GM23338 (cell line): ENCODE measurements around the gene UGT1A10. TPM values are rescaled to one million over a fixed set of nuclear protein-coding genes. Genes with fewer than 3 reads are reported as not detected.

Experiments used
- ATAC-seq: fragments of 200-7000 bp; cut with Tn5 transposase; 3 replicates; pipeline ENCODE4 v1.9.1; 2020
- DNase-seq: peaks from one replicate; pipeline ENCODE4 v3.0.0-alpha.2; 2015; ENCODE audit warnings: low spot score
- H2AFZ ChIP-seq: fragments of 200-600 bp; sonication (generic); 2 replicates; pipeline ENCODE4 v1.8.0; 2016; ENCODE audit warnings: antibody characterized with exemption, mild to moderate bottlenecking, moderate library complexity
- H3F3A ChIP-seq: fragments of 200-600 bp; sonication (generic); replicated peaks from 2 replicates; pipeline ENCODE4 v1.8.0; 2017; ENCODE audit warnings: antibody characterized with exemption, mixed run types, low read depth
- H3K27ac ChIP-seq: fragments of 200-600 bp; sonication (generic); 2 replicates; pipeline ENCODE4 v1.6.1; 2016; ENCODE audit warnings: low read depth
- H3K27me3 ChIP-seq: fragments of 200-600 bp; sonication (generic); 2 replicates; pipeline ENCODE4 v1.8.0; 2016; ENCODE audit warnings: mild to moderate bottlenecking, mixed run types, moderate library complexity; ENCODE audit not compliant: insufficient read depth
- H3K36me3 ChIP-seq: fragments of 200-600 bp; sonication (generic); 2 replicates; pipeline ENCODE4 v1.8.0; 2016; ENCODE audit warnings: mild to moderate bottlenecking; ENCODE audit not compliant: insufficient read depth
- H3K4me1 ChIP-seq: fragments of 200-600 bp; sonication (generic); 2 replicates; pipeline ENCODE4 v1.8.0; 2016; ENCODE audit warnings: mild to moderate bottlenecking, moderate library complexity; ENCODE audit not compliant: insufficient read depth
- H3K4me2 ChIP-seq: fragments of 200-600 bp; sonication (generic); 2 replicates; pipeline ENCODE4 v1.7.1; 2017; ENCODE audit warnings: mixed run types
- H3K4me3 ChIP-seq: fragments of 200-600 bp; sonication (generic); 2 replicates; pipeline ENCODE4 v1.6.1; 2016; ENCODE audit warnings: mixed run types
- H3K79me2 ChIP-seq: fragments of 200-600 bp; sonication (generic); replicated peaks from 2 replicates; pipeline ENCODE4 v1.8.0; 2017; ENCODE audit warnings: mild to moderate bottlenecking; ENCODE audit not compliant: insufficient read depth
- H3K9me2 ChIP-seq: fragments of 200-600 bp; sonication (generic); 2 replicates; pipeline ENCODE4 v1.8.0; 2017; ENCODE audit not compliant: insufficient read depth
- H4K20me1 ChIP-seq: fragments of 200-600 bp; sonication (generic); replicated peaks from 2 replicates; pipeline ENCODE4 v1.8.0; 2017; ENCODE audit warnings: mild to moderate bottlenecking; ENCODE audit not compliant: insufficient read depth
- H3K27ac Mint-ChIP-seq: 2 replicates; pipeline ENCODE4 v1.8.0; 2020; ENCODE audit warnings: inconsistent platforms, mild to moderate bottlenecking, moderate library complexity, mixed read lengths
- H3K27me3 Mint-ChIP-seq: 3 replicates; pipeline ENCODE4 v1.8.0; 2022; ENCODE audit warnings: low read depth, mild to moderate bottlenecking, moderate library complexity, mixed read lengths, inconsistent platforms; ENCODE audit not compliant: insufficient read depth, poor library complexity
- H3K36me3 Mint-ChIP-seq: 3 replicates; pipeline ENCODE4 v1.8.0; 2021; ENCODE audit warnings: low read depth, mild to moderate bottlenecking, inconsistent platforms, moderate library complexity, mixed read lengths
- H3K4me1 Mint-ChIP-seq: 3 replicates; pipeline ENCODE4 v1.8.0; 2020; ENCODE audit warnings: mild to moderate bottlenecking, inconsistent platforms, mixed read lengths
- H3K4me3 Mint-ChIP-seq: 3 replicates; pipeline ENCODE4 v1.8.0; 2021; ENCODE audit warnings: moderate library complexity, mild to moderate bottlenecking, inconsistent platforms, mixed read lengths
- H3K9me3 Mint-ChIP-seq: 3 replicates; pipeline ENCODE4 v1.8.0; 2020; ENCODE audit warnings: moderate library complexity, mild to moderate bottlenecking, inconsistent platforms, mixed read lengths
- ETS1 ChIP-seq: IDR thresholded peaks from 2 replicates; pipeline ENCODE4 v1.6.1; 2016; ENCODE audit warnings: antibody characterized with exemption
- JUNB ChIP-seq: IDR thresholded peaks from one replicate; pipeline ENCODE4 v1.6.1; 2016; ENCODE audit warnings: antibody characterized with exemption; ENCODE audit not compliant: unreplicated experiment
- POLR2AphosphoS5 ChIP-seq: IDR thresholded peaks from 2 replicates; pipeline ENCODE4 v1.6.1; 2016; ENCODE audit warnings: antibody characterized with exemption, low read depth
- STAT1 ChIP-seq: IDR thresholded peaks from one replicate; pipeline ENCODE4 v1.6.1; 2016; ENCODE audit warnings: antibody characterized with exemption; ENCODE audit not compliant: unreplicated experiment
- ZNF114 ChIP-seq: fragments of 250-450 bp; sonication (Bioruptor Pico); IDR thresholded peaks from 2 replicates; pipeline ENCODE4 v1.5.0; 2020; ENCODE audit warnings: mild to moderate bottlenecking, moderate library complexity
- ZNF331 ChIP-seq: fragments of 250-450 bp; sonication (Bioruptor Pico); IDR thresholded peaks from 2 replicates; pipeline ENCODE4 v1.5.0; 2020; ENCODE audit warnings: low read depth, mild to moderate bottlenecking, moderate library complexity
- ZNF462 ChIP-seq: fragments of 250-450 bp; sonication (Bioruptor Pico); IDR thresholded peaks from 2 replicates; pipeline ENCODE4 v1.5.0; 2020; ENCODE audit warnings: mild to moderate bottlenecking, moderate library complexity
- polyA plus RNA-seq: library from polyadenylated mRNA; unstranded; fragments of >200 nt; fragmentation: Nextera tagmentation; extraction: Ambion mirVana; gene quantifications from 2 replicates; pipeline ENCODE4 v1.2.1, GENCODE V29; 2016
- total RNA-seq: library from RNA; depleted of rRNA; stranded (reverse); fragments of >200 nt; shearing (Covaris generic); gene quantifications from 2 replicates; pipeline ENCODE4 v1.2.3, GENCODE V29; 2014

The UGT1A10 gene
- total and polyA plus RNA-seq, 2 experiments from 2014 or later, result not detected

DNA sequence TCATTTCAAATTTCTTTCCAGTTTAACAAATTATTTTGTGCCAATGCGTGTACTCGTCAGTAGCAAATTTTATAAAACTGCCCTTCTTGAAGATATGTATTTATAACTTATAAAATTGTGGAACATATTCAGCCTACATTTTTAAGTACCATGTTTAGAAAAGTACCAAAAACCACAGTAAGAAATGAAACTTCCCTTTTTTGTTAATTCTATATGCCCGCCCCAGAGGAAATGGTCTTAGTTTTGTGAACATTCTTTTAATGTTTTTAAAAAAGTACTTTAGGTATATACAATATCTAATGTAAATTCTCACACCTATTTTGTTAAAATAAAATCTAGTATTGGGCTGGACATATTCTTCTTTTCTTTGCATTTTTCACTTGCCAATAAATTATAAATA is 36.6 kb downstream of the UGT1A10 start (continued):
- TF ChIP-seq ZNF462 (no peak), POLR2AphosphoS5 (no peak), JUNB (no peak)

GRCh38 chr2:233673896-233674295 is 37.6 kb downstream of the UGT1A10 start:
- H3K36me3 Mint-ChIP-seq, result no peaks in the 10 kb centered on the region
- no peak overlapping the region for H2AFZ ChIP-seq
- no peaks in the 10 kb centered on the region for H4K20me1 ChIP-seq
- no peaks in the 10 kb centered on the region for H3F3A ChIP-seq
- no peak overlapping the region for H3K4me3 ChIP-seq
- H3K27me3 ChIP-seq, result no peaks in the 10 kb centered on the region
- no peak overlapping the region for H3K27ac ChIP-seq
- H3K27ac Mint-ChIP-seq, result no peak overlapping the region
- no peaks in the 10 kb centered on the region; the same call in 1 of the 3 replicates for H3K9me3 Mint-ChIP-seq
- H3K27me3 Mint-ChIP-seq, result no peaks in the 10 kb centered on the region
- DNase-seq, result no peak
- no peak overlapping the region for H3K4me3 Mint-ChIP-seq
- H3K4me2 ChIP-seq, result no peak overlapping the region
- H3K4me1 ChIP-seq, result no peaks in the 10 kb centered on the region; the same call in 1 of the 2 replicates
- H3K4me1 Mint-ChIP-seq, result peaks cover 6% of the 10 kb centered on the region; the same call in 2 of the 3 replicates
- no peaks in the 10 kb centered on the region for H3K79me2 ChIP-seq
- no peak for ATAC-seq
- H3K9me2 ChIP-seq, result no peaks in the 10 kb centered on the region
- H3K36me3 ChIP-seq, result no peaks in the 10 kb centered on the region
- TF ChIP-seq STAT1 (no peak), ETS1 (no peak), JUNB (no peak), POLR2AphosphoS5 (no peak), ZNF331 (no peak), ZNF114 (CRISPR knock-in tag) (no peak), ZNF462 (no peak)
